Measurements from ENCODE around the gene AQR. TPM values are rescaled to one million over a fixed set of nuclear protein-coding genes. Genes with fewer than 3 reads are reported as not detected.

AQR gene
- total and polyA plus RNA-seq, 2 of the 8 experiments (the other 6 are each of a cell fraction or from before 2014, with no cell fraction given), result 34.5 to 57.6 TPM

DNA sequence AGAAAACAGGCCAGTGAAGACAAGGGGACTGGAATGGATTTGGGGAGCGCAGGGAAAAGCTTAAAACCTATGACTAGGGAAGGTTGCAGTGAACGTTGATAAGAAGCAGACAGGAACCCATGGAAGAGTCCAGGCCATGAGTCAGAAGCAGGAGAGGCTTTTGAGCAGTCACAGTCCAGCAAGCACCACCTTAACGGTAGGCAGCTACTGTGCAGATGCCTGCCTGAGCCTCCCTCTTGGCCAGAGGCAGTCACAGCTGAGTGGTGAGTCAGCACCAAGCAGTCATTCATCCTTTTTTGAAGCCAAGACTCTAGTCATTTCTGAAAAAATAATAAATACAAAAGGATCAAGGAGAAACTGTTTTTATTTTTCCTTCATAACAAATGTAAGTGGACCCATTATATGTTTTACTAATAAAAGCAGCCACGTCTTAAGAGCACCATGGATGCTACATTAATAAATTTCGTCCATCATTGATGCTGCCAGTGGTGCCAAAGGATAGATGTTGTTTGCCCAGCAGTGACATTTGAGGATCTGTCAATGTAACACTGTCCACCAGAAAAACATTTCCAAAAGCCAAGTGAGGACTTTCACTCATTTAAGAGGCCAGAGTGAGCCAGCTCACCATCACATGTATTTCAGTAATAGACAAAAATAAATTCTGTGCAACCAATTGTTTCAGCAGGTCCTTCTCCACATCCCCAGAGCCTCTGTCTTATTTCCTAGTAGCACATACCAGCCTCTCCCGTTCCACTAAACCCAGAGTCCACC is 132.1 kb downstream of the AQR start:
- Histone ChIP-seq H2BK15ac (ENCODE audit: low read length) (no peak overlapping the region), H3K14ac (ENCODE audit: insufficient read length) (no peak overlapping the region), H3K4me3 (ENCODE audit: extremely low read depth in 1 of 4, insufficient read depth in 2 of 4, low read depth in 3 of 4, low read length in 4 of 4) (no peak overlapping the region), H2BK5ac (ENCODE audit: low read depth, low read length) (no peak overlapping the region), H3K36me3 (ENCODE audit: control insufficient read depth in 2 of 4, insufficient read depth in 4 of 4, low read length in 3 of 4) (no peaks in the 10 kb centered on the region), H2BK20ac (ENCODE audit: low read length) (no peak overlapping the region), H3K56ac (replicated peaks; ENCODE audit: insufficient read length, low read depth, low read length) (no peak overlapping the region), H3K4me2 (ENCODE audit: insufficient read depth in 1 of 2, low read depth in 2 of 2, low read length in 2 of 2) (no peak overlapping the region), H4K20me1 (replicated peaks in 1 of 2; ENCODE audit: control insufficient read depth in 1 of 2, insufficient read depth in 2 of 2, low read length in 2 of 2) (peaks cover 0 to 2% of the 10 kb centered on the region in 2 experiments), H3K23ac (ENCODE audit: insufficient read length) (no peak overlapping the region), H3K4me1 (replicated peaks in 1 of 4; ENCODE audit: control insufficient read depth in 3 of 4, insufficient read depth in 4 of 4, low read length in 3 of 4) (no peaks in the 10 kb centered on the region), H3K27ac (ENCODE audit: low read depth, low read length) (no peak overlapping the region), H3K18ac (ENCODE audit: extremely low read depth, low read length) (no peak overlapping the region), H3K79me1 (ENCODE audit: low read depth, low read length) (no peaks in the 10 kb centered on the region), H4K91ac (replicated peaks; ENCODE audit: insufficient read length, low read length) (no peak overlapping the region), H2AK5ac (ENCODE audit: low read depth, low read length) (no peak overlapping the region), H2BK120ac (replicated peaks; ENCODE audit: low read depth, low read length) (no peak overlapping the region), H3K9me3 (ENCODE audit: insufficient read depth in 2 of 2, low read depth in 1 of 2, low read length in 1 of 2) (no peaks in the 10 kb centered on the region), H2BK12ac (ENCODE audit: low read depth, low read length) (no peak overlapping the region), H3K9ac (replicated peaks in 1 of 4; ENCODE audit: extremely low read depth in 1 of 4, low read depth in 3 of 4, low read length in 3 of 4) (no peak overlapping the region), H4K8ac (ENCODE audit: extremely low read depth, insufficient read depth, low read length) (no peak overlapping the region; the same call in 1 of the 2 replicates), H3K23me2 (ENCODE audit: low read depth, low read length) (peaks cover 4% of the 10 kb centered on the region; the same call in 1 of the 2 replicates), H3K4ac (replicated peaks; ENCODE audit: insufficient read length, low read depth, low read length) (no peak overlapping the region), H4K5ac (ENCODE audit: insufficient read length, low read depth, low read length) (no peak overlapping the region), H2AFZ (ENCODE audit: low read length) (no peak overlapping the region), H3K27me3 (replicated peaks in 1 of 4; ENCODE audit: control insufficient read depth in 3 of 4, extremely low read depth in 1 of 4, insufficient read depth in 3 of 4, low read length in 3 of 4) (no peaks in the 10 kb centered on the region), H3K79me2 (ENCODE audit: control insufficient read depth in 1 of 2, insufficient read depth in 2 of 2, low read length in 2 of 2) (no peaks in the 10 kb centered on the region)
- no peak for TF ChIP-seq RNF2 (IDR thresholded peaks at IDR 0.05; ENCODE audit: borderline replicate concordance, low read depth, low read length, missing control alignments, poor library complexity, severe bottlenecking)
- no peak for TF ChIP-seq JUN (IDR thresholded peaks at IDR 0.05; ENCODE audit: low read depth, low read length)
- no peak for TF ChIP-seq TBP (IDR thresholded peaks at IDR 0.05; ENCODE audit: low read depth, low read length)
- no peak for TF ChIP-seq CHD2 (IDR thresholded peaks at IDR 0.05; ENCODE audit: low read length)
- no peak for TF ChIP-seq BRCA1 (IDR thresholded peaks at IDR 0.05; ENCODE audit: low read depth, low read length)
- TF ChIP-seq SP4 (IDR thresholded peaks at IDR 0.05; ENCODE audit: low read length), result no peak
- TF ChIP-seq EZH2 (IDR thresholded peaks at IDR 0.05; ENCODE audit: low read depth, low read length, severe bottlenecking), result no peak
- TF ChIP-seq, protein P1, sequence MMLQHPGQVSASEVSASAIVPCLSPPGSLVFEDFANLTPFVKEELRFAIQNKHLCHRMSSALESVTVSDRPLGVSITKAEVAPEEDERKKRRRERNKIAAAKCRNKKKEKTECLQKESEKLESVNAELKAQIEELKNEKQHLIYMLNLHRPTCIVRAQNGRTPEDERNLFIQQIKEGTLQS (IDR thresholded peaks at IDR 0.05; ENCODE audit: insufficient read depth, low read depth, low read length), result no peak
- TF ChIP-seq, protein P2, sequence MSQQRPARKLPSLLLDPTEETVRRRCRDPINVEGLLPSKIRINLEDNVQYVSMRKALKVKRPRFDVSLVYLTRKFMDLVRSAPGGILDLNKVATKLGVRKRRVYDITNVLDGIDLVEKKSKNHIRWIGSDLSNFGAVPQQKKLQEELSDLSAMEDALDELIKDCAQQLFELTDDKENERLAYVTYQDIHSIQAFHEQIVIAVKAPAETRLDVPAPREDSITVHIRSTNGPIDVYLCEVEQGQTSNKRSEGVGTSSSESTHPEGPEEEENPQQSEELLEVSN (IDR thresholded peaks at IDR 0.05), result no peak
- TF ChIP-seq CTBP2 (IDR thresholded peaks at IDR 0.05; ENCODE audit: borderline replicate concordance, insufficient read depth, insufficient read length, low read length), result no peak
- DNase-seq (ENCODE audit: low read depth in 1 of 2, low spot score in 2 of 2) (no peak), FAIRE-seq (no peak)
- CTCF ChIA-PET (ENCODE audit: partially characterized antibody), result interaction anchor here (1.0 kb wide), 1 partner anchor 145 kb away, joined by 3 read pairs; no protein-coding TSS in a partner anchor
- POLR2A ChIA-PET (ENCODE audit: partially characterized antibody), result no interaction called here
- 90% methylated on average over 6 of the region's 6 CpGs; no CpG with 5 or more reads in 1 of the 2 experiments for WGBS, 2 experiments (ENCODE audit: extremely low coverage in 1 of 2, insufficient coverage in 1 of 2, insufficient read length in 1 of 2, insufficient replicate concordance in 2 of 2, low coverage in 1 of 2, low lambda C conversion rate in 2 of 2, missing lambda C conversion rate in 1 of 2)
